ENCODE data around the gene TNFSF4.
"Not testable (repeated sequence)": the region's sequence is repeated elsewhere in the genome, so short reads cannot be mapped to it uniquely, and the experiment has no call there.

TNFSF4 gene, protein sequence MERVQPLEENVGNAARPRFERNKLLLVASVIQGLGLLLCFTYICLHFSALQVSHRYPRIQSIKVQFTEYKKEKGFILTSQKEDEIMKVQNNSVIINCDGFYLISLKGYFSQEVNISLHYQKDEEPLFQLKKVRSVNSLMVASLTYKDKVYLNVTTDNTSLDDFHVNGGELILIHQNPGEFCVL

DNA sequence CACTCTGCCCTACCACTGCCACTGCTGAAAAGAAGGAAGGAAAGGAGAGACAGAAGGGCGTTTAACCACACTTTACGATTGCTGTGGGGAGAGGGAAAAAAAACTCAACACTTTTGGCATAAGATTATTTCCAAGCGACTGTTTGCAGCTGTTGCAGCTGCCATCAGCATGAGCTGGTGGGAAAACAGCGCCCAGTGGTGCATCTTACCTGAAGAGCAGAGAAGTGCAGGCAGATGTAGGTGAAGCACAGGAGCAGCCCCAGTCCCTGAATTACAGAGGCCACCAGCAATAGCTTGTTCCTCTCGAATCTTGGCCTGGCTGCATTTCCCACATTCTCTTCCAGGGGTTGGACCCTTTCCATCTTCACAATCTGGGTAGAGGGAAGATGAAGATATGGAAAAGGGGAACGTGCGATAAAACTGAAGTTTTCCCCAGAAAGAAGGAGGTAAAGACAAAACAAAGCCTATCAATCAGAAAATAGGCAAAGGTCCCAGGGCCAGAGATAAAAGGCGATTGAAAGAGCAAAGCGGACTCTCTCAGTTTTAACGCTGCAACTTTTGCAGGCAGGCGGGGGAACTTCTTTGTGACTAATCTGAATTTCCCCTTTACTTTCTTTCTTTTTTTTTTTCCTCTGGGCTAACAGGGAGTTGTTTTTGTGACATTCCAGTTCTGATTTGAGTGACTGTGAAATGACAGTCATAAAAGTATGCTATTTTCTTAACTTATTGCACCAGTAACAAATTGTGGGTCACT lies at the start of gene TNFSF4:
Gene TNFSF4 (minus strand): TSS at position 516 of the 753 bp plus-strand sequence. CDS start 155 bp downstream, at position 361.
- peak; percentile 81 for DNase-seq

DNA sequence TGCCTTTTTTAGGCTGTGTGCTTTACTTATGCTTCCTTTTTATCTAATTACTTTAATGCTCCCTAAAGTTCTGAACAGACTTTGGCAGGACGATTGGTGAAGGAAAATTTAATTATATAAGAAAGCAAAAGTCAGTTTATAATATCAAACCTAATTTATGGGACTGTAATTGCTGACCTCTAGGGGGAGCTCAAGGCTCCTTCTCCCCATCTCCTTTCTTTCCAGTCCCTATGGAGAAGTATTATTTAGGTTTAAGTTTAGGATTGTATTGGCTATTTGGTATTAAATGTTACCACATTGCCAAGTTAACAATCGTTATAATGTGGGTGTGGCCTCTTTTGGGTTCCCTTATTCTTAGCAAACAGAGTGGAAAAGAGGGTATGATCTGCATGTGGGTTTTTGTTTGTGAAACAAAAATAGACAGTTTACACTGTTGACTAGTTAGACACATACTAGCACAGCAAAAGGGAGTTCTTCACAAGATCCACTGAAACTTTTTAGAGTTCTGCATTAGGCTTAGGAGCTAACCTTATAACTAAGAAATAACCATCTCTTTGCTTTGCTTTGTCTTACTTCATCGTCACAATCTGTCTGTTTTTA lies 48.2 kb upstream of the TNFSF4 start:
- DNase-seq, result peak; percentile 11

DNA sequence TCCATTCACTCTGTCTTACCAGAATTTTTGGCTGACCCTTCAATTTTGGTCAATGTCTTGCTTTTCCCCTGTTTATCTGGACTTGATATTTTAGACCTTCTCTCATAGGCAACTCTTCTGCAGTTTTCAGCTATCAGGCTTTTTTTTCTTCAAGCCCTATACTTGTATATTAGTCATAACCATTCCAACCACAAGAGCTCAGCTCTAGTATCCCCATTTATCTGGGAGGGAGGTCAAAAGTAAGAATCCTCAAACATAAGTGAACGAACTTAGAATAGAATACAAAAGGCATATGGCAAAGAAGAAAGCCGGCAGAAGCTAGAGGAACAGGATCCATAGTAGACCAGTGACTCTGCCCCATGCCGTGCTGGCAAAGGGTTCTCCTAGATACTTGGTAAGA lies 45.9 kb upstream of the TNFSF4 start:
- no peak for DNase-seq

DNA sequence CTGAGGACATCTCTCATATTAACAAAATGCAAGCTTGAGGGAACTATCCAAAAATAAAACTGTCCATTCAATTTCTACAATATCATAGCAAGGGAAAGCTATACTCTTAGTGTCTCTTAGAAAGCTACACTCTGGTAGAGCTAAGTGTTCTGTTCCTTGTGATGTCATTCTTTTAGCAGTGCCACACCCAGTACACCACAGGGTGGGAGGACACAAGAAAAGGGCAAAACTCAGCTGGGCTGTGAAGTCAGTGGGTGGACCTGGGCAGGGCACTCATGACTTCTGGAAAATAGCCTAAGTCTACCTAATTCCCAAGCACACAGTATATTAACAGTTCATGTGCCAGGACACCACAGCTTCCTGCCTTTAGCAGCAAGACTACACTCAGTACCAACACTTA lies 42.2 kb upstream of the TNFSF4 start:
- no peak for DNase-seq

DNA sequence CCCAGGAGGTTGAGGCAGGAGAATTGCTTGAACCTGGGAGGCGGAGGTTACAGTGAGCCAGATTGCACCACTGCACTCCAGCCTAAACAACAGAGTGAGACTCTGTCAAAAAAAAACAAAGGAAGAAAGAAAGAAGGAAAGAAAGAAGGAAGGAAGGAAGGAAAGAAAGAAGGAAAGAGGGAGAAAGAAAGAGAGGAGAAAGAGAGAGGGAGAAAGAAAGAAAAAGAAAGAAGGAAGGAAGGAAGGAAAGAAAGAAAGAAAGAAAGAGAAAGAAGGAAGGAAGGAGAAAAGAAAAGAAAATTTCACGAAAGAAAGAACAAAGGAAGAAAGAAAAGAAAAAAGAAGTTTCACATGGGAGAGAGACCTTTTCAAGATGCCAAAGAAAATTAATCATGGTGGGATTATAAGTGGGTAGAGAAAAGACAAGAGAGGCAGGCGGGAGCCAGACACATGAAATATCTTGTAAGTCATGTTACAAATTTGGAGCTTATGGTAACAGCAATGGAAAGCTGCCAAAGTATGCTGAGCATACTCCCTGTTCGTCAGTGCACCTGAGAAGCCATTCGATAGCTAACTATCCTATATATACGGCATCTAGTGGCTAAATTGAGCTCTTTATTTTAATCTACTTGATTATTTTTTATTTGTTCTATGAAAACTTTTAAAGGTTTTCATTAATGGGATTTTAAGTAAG lies 41.3 kb upstream of the TNFSF4 start:
- DNase-seq, result no peak

DNA sequence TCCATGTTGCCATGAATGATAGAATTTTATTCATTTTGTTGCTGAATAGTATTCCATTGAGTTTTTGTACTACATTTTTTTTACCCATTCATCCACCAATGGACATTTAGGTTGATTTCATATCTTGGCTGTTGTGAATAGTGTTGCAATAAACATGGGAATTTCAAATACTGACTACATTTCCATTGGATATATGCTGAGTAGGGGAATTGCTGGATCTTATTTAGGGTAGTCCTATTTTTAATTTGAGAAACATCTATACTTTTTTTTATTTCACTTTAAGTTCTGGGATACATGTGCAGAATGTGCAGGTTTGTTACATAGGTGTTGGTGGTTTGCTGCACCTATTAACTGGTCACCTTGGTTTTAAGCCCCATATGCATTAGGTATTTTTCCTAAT lies 38.8 kb upstream of the TNFSF4 start:
- no peak for DNase-seq

DNA sequence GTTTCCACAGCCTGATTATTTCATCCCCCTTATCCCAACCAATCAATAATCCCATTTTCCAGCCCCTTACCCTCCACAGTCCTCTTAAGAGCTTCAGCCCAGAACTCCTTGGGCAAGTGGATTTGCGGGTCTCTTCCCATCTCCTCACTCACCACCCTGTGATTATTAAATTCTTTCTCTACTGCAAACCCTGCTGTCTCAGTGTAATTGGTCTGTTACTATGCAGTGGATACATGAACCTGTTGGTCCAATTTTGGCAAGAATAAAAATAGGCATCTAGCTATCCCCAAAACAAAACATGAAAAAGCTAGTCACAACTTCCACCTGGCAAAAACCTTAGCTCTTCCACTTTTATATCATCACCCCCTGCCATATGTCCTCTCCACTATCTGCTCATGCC lies 36.2 kb upstream of the TNFSF4 start:
- no peak for DNase-seq

DNA sequence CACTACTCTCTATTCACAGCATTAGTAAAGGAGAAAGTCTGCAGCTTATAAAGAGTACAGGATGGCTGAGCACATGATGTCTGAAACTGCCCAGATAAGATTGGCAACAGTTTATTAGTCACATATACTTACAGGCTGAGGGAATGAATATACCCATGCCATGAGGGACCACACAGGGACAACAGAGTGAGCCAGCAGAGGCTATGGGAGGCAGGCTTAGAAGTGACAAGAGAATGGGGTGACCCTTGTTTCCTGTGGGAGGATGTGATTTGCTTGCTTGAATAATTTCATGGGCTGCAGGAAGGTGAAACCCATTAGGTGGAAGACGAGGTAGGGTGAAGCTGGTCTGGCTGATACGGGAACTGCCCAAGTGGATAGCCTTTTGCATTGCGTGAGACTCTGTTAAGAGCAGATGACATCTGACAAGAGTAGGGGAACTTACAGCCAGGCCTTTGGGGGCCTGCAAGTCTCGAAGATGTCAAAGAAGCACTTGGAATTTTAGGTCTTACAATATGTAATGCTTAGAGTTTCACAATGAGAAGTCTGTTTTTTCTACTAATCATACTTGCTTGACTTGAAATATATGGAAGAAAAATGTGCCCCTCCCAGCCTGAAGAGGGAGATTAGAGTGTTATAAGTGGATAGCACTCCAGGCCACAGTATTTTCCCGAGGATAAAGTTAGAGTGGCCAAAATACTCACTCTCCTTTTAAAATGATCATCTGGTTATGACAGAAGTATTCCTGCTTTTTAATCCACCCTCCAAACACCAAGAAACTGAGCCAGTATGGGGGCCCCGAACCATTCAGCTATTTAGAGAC lies 34.6 kb upstream of the TNFSF4 start:
- DNase-seq, result no peak

DNA sequence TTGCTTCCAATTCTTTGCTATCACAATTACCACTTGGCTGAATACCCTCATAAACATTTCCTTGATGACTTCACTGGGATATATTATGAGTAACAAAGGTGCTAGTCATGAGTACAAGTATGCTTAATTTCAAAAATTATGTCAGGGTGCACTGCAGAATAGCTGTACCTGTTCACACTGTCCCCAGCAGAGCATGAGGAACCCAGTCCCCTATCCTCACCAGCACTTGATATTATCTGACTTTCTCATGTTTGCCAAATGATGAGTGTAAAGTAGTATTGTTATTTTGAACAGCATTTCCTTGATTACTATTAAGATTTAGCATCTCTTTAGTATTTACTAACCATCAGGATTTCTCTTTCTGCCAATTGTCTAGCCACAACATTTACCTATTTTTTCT lies 33.5 kb upstream of the TNFSF4 start:
- DNase-seq, result no peak

DNA sequence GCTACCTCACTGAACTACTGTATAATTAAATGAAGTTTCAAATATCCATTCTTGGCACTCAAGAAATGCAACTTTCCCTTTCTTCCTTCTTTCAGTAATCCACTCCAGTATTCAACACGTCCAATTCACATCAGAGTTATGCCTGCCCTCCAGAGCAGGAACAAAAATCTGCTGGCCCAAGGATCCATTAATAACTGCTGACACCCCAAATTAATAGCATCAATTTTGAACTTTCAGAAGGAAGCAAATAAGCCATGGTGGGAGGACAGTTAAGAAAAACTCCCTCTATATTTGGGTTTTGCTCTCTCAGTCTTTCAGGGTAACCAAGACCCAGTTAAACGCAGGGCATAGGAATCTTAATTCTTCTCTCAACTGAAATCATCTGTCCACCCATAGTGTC lies 31.9 kb upstream of the TNFSF4 start:
- no peak for DNase-seq

DNA sequence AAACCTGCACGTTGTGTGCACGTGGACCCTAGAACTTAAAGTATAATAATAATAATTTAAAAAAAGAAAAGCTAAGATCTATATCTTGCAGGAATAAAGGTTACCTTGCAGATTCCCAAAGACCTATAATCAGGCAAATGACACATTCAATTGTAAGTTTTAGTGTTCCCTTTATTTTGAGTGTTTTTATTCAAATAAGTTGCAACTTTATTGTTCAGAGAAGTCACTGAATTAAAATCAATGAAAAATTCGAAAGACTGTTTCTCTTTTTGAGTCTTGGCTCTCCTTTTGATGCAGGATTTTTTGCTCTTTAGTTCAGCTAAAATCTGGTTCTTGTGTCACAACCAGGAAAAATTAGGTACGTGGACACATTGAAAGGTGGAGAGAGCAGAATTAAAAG lies 27.8 kb upstream of the TNFSF4 start:
- no peak for DNase-seq

DNA sequence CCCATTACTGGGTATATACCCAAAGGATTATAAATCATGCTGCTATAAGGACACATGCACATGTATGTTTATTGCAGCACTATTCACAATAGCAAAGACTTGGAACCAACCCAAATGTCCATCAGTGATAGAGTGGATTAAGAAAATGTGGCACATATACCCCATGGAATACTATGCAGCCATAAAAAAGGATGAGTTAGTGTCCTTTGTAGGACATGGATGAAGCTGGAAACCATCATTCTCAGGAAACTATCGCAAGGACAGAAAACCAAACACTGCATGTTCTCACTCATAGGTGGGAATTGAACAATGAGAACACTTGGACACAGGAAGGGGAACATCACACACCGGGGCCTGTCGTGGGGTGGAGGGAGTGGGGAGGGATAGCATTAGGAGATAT lies 27.3 kb upstream of the TNFSF4 start:
- not testable (repeated sequence) for DNase-seq

DNA sequence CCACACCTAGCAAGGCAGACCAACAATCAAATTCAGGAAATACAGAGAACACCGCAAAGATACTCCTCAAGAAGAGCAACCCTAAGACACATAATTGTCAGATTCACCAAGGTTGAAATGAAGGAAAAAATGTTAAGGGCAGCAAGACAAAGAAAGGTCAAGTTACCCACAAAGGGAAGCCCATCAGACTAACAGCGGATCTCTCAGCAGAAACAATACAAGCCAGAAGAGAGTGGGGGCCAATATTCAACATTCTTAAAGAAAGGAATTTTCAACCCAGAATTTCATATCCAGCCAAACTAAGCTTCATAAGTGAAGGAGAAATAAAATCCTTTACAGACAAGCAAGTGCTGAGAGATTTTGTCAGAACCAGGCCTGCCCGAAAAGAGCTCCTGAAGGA lies 21.9 kb upstream of the TNFSF4 start:
- DNase-seq, result not testable (repeated sequence)

DNA sequence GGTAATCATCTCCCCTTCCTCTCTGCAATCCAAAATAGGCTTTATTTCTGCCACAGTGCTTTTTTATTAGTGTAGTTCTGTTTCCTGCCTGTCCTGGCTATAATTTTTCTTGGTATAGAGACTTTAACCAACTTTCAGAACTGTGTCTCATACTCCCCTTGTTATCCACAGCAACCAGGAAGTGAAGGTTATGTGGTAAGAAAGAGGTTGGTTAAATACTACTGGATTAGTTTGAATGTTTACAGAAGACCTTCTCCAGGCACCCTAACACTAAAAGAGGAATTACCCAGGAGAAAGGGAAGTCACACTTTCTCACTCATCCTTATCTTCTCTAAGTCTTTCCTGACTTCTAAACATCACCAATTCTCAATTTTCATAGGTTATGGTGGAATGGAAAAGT lies 17.8 kb upstream of the TNFSF4 start:
- no peak for DNase-seq

DNA sequence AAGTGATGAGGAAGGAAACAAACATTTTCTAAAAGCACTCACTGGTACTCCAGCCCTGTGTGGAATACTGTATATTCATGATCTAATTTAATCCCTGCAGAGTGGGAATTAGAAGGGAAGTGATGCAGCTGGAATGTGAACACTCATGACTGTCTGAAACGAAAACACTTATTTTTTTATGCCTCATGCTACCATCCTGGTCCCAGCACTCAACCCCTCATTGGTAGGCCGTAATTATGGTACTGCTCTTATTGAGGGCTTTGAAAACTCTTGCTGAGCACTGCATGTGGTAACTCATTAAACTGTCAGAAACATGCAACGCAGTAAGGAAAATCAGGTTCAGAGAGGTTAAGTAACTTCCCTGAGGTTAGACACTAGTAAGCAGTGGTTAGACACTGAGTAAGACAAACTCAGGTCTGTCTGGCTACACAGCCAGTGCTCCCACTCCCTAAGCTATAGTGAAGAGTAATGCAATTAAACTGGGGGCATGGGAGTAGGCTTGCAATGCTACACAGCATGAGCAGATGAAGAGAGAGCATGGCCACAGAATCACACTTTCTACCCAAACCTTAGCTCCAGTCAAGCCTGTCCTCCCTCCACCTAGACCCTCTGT lies 17.3 kb upstream of the TNFSF4 start:
- DNase-seq, result no peak

DNA sequence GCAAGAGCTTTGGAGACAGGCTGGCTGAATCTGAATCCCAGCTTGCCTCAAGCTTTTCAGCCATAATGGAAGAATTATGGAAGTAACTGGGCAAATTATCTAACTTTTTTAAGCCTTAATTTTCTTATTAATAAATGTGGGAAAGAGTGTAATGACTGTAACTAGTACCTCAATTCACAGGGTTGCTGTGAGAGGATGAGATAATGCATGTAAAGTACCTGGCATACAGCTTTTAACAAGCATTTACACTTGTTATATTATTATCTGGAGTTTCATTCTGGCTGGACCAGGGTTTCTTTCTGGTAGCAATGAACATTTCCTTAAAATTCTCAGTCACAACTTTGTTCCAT lies 15.9 kb upstream of the TNFSF4 start:
- DNase-seq, result no peak

DNA sequence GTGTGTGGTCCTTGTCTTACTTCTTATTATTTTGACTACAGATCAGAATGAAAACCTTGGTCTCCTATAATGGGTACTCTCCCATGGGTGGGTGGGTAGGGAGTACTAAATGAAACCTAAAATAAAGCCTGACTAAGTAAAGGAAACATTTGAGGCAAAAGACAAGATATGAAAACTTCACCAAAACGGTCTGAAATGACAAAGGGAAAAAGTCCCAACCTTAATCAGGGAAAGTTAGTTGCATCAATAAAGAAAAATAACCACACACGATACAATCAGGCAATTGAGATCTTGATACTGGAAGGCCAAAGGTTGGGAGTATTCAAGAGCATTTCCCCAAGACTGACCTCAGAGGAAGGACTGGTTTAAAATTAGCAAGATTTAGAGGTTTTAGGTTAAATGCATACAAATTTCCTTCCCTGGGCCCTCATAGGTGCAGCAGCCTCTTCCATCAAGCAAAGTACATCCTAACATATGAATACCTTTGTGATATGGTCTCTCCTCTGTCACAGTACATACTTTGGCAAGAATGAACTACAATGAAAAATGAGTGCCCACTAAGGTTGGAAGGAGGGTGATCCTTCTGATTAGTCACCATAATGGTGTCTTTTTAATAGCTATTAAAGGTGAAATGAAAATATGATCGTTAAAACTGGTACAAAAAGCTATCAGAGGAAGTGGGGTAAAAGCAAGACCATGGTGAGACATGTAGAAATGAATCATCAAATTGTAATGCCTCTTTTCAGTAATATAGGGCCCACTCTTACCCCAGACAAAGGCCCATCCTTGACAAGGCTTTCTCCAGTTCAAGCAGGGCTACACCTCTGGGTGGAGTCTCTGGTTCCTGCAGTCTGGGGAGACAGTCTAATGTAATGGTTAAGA lies 15.3 kb upstream of the TNFSF4 start:
- DNase-seq, result no peak

DNA sequence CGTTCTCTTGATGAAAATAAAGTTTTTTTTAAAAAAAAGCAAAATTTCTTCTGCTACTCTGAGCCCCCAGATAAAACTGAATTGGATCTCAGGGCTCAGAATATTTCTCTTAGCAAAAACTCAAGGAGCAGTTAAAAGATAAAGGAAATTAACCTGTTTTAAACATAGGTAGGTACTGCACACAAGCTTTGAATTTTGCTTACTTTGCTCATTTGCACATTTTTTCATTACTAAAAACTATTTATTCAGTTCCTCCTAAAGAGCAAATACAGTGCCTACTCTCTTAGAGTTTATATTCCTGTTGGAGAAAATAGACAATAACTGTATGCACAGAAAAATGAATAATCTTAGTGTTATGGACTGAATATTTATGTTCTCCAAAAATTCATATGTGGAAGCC lies 13.0 kb upstream of the TNFSF4 start:
- no peak for DNase-seq

DNA sequence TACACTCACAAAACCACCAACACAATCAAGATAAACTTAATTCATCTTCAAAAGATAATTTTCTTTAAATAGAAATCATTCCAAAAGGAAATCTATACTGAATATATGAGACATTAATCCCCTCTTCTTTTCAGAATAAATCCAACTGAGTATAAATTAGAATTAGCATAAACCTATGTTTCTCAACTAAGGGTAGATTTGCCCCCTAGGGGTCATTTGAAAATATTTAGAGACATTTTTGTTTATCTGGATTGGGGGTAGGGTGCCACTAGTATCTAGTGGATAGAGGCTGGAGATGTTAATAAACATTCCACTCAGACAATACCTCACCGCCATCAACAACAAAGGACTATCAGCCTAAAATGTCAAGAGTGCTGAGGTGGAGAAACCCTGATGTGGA lies 6.5 kb upstream of the TNFSF4 start:
- no peak for DNase-seq

DNA sequence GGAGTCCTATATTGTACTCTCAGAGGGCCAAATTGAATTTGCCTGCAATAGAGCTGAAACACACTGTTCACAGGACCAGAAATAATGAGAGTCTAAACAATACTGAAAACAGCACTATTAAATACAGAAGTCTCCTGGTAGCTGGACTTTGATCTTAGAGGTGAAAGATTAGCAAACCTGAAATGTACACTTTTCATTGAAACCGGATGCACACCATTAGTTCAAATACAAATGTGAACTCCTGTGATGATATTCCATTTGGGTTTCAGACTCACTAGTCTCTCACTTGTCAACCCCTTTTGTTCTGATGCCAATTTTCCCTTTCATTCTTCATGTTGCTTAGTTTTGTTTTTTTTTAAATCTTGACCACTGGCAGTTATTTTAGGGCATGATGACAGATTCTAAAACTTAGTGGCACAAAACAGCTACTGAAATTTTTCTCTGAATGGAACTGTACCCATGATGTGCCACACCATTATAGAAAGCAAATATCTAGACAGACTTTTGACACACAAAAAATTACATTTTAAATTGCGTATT lies 5.9 kb upstream of the TNFSF4 start:
- DNase-seq, result no peak

DNA sequence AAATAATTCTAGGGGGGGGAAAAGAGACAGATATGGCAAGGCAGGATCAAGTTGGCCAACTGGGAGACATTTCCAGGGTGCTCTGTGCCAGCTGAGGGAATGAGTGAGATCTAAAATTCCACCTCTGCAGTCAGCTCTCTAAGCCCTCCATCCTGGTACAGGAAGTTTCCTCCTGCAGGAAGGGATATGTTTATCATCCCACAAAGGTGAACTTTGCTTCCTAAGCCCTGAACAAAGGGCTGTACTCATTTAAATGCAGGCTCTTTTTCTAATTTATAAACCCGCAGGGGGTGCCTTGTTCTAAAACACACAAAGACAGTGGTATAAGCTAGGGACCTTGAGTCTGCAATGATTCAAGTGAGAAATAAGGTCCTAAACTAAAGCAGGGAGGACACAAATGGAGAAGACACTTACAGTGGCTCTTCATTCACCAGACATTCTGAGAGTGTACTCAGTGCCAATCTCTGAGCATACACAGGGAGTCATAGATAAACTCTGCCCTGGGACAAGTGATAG lies 3.6 kb upstream of the TNFSF4 start:
- DNase-seq, result no peak
